Cerebellar nuclear complex (tissue), 1 donor: Measurements from ENCODE around the gene OVOL3.

Experiments used
- DNase-seq, 2 experiments: peaks; one replicate each; lab custom pipeline; 2025; lab: John Stamatoyannopoulos, UW

OVOL3 gene

DNA sequence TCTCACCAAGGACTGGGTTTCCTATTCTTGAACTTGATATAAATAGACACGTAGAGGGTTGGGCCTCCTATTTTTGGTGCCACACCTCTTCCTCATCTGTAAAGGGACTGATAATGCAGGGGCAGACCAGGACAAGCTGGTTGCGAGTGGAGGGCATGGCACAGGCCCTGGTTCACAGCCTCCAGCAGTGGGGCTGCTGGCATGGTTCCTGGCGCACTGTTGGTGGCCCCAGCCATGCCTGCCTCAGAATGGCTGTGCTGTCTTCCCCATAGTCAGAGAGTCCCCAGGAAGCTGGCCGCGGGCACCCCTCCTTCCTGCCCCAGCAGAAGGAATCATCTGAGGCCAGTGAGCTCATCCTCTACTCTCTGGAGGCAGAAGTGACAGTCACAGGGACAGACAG is 10.5 kb upstream of the OVOL3 start:
- peak in 1 of 2 experiments; percentile 39 for DNase-seq

DNA sequence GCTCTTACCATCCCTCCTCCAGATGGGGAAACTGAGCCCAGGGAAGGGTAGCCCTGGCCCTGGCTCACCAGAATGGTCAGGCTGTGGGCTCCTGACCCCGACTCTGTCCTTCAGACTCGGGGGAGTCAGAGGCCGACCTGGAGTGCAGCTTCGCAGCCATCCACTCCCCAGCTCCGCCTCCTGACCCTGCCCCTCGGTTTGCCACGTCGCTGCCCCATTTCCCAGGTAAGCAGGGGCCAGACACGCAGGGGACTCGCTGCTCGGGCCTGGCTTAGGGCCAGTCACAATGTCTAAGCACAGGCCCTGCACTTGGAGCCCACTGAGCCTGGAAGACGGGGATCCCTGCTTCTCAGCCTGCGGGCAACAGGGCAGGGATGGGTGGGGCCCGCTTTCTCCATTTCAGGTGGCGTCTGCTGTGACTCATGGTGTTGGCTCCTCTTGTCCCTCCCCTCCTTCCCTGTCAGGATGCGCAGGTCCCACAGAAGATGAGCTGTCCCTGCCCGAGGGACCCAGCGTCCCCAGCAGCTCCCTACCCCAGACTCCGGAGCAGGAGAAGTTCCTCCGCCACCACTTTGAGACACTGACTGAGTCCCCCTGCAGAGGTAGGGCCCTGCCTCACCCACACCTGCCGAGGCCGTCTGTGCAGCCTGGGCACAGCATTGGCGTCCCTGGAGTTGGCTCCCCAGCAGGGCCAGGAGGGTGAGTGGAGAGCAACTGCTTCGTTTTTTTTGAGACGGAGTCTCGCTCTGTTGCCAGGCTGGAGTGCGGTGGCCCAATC is 9.2 kb upstream of the OVOL3 start:
- DNase-seq: no peak

DNA sequence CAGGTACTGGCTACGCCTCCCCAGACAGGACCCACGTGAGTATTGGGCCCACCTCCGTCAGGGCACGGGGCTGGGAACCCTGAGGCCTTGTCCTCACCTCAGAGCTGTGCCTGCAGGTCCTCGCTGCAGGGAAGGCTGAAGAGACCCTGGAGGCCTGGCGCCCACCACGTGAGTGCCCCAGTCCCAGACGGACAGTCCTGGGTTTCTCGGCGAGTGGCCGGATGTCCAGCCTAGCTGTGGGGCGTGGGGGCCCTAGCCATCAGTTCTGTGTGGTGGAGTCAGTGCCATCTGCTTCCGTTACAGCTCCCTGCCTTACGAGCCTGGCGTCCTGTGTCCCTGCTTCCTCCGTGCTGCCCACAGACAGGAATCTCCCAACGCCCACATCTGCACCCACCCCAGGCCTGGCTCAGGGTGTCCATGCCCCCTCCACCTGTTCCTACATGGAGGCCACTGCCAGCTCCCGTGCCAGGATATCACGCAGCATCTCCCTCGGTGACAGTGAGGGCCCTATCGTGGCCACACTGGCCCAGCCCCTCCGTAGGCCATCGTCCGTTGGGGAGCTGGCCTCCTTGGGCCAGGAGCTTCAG is 7.8 kb upstream of the OVOL3 start:
- no peak for DNase-seq

DNA sequence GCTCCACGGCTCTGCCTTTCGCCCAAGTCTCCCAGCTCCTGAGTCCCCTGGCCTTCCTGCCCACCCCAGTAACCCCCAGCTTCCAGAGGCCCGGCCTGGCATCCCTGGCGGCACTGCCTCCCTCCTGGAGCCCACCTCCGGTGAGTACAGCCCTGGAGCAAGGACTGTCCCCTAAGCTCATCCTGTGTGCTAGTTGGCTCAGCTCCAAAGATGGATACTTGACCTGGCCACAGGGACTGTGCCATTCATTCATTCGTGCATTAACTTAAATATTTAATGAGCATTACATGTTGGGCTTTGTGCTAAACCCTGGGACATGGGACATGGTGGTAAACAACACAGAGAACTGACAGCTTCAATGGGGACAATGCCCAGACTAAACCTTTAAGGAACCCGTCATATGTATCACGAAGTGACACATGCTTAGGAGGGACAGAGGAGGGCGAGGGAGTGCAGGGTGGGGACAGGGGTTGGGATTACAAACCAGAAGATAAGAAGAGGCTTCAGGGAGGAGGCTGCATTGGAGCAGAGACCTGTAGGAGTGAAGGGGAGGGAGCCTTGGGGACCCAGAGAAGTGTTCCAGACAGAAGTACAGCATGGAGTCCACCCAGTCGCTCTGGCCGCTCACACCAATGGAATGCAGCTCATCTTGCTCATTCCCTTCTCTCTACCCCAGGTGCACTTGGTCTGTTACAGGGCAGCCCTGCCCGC is 6.9 kb upstream of the OVOL3 start:
- no peak for DNase-seq

DNA sequence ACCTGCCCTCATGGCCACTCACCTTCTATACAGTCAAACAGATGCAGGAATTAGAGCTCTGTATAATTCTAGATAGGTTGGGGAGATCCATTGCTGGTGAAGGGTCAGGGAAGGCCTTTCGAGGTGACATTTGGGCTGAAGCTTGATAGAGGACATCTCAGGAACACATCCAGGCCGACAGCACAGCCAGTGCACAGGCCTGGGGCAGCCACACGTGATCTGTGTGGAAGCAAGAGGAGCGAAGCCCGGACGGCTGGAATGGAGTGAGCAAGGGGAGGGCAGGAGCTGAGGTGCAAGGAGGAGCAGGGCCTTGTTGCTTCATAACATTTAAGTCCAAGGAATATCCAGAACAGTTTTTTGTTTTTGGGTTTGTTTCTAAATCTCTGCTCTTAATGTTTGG is 4.5 kb upstream of the OVOL3 start:
- no peak for DNase-seq

DNA sequence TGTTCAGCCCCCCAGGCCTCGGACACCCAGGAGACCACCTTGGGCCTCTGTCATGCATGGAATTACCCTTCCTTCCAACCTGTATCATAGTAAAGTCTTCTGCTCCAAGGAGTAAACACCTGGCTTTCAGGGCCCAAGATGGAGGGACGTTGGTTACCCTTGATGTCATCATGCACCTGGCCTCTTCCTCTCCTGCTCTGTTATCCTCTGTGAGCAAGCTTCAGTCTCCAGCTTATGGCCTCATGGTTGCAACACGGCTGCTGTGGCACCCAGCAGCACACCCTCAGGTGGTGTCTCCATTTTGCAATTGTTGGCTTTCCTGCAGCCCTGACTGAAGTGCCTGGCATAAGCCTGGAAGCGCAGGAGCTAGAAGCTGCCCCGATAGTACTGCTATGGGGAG is 4.0 kb upstream of the OVOL3 start:
- DNase-seq: no peak

DNA sequence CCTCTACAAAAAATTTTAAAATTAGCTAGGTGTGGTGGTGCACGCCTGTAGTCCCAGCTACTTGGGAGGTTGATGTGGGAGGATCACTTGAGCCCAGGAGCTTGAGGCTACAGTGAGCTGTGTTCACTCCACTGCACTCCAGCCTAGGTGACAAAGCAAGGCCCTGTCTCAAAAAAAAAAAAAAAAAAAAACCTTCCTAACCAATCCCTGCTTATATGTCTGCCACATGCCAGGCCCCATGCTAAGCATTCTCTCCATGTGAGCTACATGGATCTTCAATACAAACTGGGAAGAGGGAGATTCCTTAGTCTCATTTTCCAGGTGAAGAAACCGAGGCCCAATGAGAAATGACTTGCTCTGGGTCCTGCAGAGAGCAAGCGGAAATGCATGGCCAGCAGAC is 2.3 kb upstream of the OVOL3 start:
- no peak for DNase-seq

DNA sequence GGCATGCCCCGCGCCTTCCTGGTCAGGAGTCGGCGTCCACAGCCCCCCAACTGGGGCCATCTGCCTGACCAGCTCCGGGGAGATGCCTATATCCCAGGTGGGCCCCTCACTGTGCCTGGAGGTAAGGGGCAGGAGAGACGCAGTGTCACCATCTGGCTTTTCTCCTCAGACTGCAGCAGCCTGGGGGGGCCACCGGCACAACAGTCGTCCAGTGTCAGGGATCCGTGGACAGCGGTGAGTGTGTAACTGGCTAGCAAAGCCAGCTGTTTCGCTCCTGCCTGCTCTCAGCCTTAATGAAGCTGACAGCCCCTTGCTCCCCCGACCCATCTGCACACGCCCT is 227 bp downstream of the OVOL3 start:
- no peak for DNase-seq

DNA sequence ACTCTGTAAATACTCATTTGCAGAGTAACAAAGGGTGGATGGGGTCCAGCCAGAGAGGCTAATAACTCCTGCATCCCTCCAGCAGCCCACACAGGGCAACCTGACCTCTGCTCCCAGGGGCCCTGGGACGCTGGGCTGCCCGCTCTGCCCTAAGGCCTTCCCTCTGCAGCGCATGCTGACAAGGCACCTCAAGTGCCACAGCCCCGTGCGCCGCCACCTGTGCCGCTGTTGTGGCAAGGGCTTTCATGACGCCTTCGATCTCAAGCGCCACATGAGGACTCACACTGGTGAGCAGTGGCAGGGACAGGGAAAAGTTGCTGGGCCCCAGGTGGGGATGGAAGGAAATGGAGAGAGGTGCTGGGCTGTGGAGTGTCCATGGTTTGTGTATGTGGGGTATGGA is 1.7 kb downstream of the OVOL3 start:
- DNase-seq: no peak

DNA sequence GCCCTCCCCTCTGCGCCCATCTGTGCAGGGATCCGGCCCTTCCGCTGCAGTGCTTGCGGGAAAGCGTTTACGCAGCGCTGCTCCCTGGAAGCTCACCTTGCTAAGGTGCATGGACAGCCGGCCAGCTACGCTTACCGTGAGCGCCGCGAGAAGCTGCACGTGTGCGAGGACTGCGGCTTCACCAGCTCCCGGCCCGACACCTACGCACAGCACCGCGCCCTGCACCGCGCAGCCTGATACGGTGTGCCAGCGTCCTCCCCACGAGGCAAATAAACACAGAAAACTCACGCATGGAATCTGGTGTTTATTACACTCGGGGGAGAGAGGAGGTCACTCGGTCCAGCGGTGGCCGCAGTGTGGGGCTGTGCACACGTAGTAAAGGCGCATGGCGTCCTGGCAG is 2.5 kb downstream of the OVOL3 start:
- no peak for DNase-seq

DNA sequence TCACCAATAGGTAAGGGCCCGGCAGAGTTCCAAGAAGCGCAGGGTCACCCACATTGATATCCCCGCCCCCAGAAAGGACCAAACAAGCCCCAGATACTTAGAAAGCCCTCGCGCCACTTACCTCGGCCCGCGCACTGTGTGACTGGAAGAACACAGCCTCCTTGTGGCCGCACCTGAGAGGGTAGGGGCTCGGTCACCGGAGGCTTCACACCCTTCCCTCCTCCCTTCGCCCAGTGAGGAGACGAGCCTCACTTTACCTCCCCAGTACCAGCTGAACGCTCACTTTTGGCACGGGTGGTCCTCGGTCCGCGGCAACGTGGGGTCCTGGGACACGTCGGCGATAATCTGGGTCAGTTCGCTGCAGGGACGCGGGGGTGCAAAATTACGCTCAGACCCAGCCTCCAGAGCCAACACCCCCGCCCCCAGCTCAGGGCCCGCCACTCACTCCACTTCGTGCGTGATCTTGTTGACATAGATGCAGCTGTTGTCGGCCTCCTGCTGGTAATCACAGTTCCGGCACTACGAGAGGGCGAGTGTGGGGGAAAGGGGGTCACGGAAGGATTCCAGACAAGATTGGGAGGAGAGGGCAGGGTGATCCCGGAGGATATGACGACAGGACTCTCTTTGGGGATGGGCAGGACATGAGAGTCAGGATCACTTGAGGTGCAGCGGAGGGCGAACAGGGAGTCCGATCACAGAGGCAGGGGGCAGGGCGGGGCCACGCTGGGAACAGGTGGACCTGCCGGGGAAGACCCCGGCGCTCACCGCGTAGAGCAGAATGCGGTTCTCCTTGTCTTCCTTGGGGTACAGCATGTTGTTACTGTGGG is 3.2 kb downstream of the OVOL3 start:
- no peak for DNase-seq

DNA sequence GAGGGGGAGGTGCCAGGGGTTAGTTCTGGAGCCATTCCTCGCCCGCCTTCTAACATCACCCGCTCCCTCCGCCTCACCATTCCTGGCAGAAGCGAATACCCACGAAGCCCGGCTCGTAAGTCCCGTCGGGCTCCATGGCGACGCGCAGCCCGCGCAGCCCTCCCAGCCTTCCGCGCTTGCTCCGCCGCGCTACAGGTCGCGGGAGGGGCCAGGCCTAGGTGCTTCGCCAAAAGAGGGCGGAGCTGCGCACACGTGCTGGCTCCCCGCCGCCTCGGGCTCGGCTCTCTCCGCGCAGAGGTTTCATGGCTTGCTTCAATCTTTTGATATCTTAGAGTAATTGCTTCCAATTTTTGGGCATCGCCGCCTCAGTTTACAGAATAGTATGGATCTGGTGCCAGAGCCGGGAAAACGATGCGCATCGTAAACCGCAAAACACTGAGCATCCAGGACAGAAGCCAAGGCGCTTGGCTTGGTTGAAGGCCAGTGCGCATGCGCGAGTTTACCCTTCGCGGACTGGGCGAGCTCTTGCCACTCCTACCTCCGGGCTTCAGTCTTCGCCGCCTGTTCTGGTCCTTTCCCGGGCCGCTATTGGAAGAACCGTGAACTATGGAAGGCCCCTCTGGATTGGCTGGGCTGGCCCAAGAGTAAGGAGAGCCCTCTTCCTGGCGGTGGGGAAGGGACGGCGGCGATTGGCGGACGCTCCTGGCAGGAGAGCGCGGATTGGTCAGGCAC is 3.9 kb downstream of the OVOL3 start, which contains the start of gene POLR2I:
POLR2I (minus strand) TSS at position 155 of the 732 bp plus-strand sequence; CDS start at position 136, 19 bp downstream.
- peak; percentile 98 for DNase-seq

DNA sequence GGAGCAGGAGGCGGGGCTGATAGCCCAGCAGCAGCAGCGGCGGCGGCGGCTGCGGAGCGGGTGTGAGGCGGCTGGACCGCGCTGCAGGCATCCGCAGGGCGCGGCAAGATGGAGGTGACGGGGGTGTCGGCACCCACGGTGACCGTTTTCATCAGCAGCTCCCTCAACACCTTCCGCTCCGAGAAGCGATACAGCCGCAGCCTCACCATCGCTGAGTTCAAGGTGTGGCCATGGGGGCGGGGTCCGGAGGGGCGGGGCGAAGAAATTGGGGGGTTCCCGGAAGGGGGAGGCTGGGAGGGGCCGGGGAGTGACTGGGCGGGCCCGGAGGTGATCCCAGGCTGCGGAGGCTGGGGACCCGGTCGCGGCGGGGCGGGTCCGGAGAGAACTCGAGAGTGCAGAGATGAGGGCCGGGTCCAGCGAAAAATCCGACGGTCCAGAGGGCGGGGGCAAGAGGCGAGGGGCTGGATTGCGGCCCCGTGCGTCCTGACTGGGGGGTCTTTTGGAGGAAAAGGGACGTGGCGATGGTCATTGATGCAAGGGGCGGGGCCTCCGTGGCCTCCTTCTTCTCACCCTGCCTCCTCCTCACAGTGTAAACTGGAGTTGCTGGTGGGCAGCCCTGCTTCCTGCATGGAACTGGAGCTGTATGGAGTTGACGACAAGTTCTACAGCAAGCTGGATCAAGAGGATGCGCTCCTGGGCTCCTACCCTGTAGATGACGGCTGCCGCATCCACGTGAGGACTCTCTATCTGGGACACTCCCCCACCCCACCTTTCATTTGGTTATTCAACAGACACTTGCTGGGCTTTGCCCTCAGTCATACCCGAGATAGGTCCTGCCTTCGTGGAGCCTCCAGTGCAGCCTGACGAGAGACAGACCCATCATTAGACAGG is 4.8 kb downstream of the OVOL3 start, which contains the start of gene TBCB:
TBCB (plus strand) TSS at position 16 of the 891 bp plus-strand sequence; CDS start at position 109, 93 bp downstream.
- no peak for DNase-seq

DNA sequence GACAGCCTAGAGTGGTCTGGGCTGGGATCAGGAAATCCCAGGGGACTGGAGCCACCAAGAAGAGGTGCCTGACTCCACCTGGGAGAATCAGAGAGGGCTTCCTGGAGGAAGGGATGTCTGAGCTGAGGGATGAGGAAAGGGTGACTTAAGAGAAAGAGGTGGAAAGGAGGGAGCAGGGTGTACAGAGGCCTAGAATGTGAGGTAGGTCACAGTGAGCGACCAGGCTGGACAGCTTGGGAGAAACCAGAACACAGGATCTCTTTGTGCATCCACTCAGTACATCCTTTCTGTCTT is 5.3 kb downstream of the OVOL3 start:
- DNase-seq: no peak

DNA sequence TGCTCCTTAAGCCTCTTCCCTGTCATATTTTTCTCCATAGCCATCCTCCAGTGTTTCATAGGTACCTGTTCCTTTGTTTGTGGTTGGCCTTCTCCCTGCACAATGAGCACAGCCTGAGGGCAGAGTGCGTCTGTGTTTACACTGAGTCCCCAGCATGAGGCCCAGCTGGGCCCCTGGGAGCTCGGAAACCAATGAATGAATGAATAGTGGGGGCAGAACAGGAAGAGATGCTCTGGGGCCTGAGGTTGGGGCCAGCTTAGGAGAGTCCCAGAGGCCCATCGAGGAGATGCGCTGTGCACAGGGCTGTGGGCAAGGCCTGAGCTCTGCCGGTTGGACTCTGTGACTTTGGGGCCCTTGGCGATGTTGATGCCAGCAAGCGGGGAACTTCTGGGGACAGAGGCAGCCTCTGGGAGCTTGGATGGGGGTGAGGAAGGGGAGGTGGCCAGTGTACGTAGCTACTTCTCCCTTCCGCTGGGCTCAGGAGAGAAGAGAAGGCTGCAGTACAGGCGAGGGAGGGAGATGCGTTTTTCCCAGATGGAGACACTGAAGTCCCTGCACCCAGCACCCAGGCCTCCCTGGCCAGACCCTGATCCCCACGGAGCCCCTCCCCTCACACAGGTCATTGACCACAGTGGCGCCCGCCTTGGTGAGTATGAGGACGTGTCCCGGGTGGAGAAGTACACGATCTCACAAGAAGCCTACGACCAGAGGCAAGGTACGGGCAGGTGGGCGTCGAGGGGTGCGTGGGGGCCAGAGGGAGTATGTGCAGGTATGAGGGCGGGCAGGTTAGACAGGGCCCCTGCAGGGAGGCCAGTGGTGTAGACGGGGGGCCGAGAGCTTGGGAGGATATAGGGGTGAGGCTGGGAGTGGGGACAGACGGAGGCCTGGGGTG is 9.4 kb downstream of the OVOL3 start:
- no peak for DNase-seq

DNA sequence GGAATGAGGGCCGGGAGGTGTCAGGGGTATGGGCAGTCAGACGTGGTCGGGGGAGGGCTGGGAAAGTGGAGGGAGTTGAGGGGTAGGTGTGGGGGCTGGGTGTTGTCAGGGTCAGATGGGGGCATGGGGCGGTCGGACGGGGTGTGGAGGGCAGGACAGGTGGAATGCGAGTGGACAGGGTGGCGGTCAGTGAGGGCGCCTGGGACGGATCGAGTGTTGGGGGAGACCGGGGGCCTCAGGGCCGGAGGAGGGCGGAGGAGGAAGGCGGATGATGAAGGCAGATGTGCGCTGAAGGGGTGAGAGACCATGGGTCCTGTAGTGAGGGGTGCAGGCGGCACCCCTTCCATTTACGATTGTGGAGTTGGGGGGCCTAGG is 10.0 kb downstream of the OVOL3 start:
- no peak for DNase-seq

DNA sequence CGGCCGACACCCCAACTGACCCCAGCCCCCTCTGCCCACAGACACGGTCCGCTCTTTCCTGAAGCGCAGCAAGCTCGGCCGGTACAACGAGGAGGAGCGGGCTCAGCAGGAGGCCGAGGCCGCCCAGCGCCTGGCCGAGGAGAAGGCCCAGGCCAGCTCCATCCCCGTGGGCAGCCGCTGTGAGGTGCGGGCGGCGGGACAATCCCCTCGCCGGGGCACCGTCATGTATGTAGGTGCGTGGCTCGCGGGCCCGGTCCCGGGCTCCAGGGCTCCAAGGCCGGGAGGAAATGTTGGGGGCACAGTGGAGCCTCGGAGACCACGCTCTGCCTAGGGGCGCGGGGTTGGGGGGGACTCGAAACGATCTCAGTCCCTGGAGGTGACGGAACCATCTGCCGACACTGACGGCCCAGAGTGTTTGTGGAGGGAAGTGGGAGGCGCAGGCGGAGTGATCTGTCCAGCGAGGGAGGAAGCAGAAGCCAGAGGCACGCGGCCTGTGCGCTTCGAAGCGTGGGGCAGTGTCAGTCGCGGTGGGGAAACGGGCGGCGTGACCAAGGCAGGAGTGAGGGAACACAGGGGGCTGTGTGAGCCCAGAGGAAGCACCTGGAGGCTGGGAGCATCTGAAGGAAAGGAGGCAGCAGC is 10.7 kb downstream of the OVOL3 start:
- no peak for DNase-seq

DNA sequence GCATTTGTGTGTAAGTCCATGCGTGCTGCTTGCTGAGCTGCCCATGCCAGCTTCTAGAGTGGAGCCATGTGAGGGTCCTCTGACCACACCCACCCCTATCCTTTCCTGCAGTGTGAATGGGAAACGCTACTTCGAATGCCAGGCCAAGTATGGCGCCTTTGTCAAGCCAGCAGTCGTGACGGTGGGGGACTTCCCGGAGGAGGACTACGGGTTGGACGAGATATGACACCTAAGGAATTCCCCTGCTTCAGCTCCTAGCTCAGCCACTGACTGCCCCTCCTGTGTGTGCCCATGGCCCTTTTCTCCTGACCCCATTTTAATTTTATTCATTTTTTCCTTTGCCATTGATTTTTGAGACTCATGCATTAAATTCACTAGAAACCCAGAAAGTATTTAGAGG is 14.6 kb downstream of the OVOL3 start:
- no peak for DNase-seq

DNA sequence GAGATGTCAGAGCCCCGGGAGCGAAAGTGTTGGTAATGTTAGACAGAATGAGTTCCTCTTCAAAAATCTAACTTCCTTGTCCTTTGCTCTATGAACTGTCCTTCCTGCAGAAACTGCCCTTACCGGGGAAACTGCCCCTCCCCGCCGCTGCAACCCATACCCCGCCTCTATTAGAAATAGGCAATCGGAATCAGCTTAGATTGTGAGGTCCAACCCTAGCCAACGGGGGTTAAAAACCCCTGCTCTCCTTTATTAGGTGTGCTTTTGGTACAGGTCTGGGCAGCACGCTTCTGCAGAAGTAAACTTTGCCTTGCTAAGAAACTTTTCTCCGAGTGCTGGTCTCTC is 17.4 kb downstream of the OVOL3 start:
- DNase-seq: no peak
